NCI-H2081 treated with DMSO at 0.1 percent for 48 hours (cell line): ENCODE results near the gene SFMBT2.
"Not testable (repeated sequence)": the region's sequence is repeated elsewhere in the genome, so short reads cannot be mapped to it uniquely, and the experiment has no call there.

Source experiments
- DNase-seq: peaks from one replicate; lab custom pipeline; 2025; lab: John Stamatoyannopoulos, UW

SFMBT2 gene

DNA sequence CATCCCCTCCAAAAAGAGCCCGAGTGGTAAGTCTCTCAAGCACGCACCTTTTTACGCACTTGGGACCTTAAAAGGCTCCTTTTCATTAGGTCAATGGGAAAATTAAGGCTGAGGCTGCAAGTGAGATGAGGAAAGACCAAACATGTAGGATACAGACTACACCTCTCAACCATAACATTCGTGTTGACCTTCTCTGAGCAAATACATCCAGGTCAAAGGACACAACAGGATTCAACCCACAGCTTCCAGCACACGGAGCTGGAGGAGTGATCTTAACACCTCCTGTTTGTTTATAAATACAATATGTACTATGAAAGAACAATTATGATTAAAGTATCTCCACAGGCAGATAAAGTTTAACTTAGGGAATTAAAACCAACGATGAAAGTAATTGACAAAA lies 9.7 kb downstream of the SFMBT2 start:
- no peak for DNase-seq

DNA sequence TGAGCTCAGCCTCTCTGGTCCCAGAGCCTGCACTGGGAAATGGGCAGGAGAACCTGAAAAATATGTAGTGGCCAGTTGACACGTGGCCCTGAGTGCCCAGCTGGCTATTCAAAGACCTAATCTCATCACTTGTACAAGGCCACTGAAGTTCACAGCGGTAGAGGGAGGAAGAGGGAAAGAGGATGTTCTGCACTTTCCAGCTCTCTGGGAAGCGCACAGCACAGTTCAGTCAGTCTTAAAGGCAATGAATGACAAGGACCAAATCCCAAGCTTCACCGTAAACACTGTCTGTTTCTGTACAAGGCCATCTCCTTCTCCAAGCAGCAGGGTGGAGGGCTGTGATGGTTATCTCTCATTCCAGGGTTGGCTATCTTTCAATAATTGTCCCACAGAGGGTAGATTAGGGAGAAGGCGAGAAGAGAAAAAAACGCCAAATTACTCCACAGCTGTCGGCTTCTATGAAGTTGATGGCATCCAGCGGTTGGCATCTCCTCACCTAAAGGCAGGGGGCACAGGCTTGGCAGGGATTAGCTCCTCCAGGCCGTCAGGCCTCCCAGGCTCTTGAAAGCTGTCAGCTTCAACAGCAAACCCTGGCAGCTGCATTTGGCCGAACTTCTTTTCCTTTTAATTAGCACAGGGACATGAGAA lies 10.6 kb downstream of the SFMBT2 start:
- DNase-seq, result no peak

DNA sequence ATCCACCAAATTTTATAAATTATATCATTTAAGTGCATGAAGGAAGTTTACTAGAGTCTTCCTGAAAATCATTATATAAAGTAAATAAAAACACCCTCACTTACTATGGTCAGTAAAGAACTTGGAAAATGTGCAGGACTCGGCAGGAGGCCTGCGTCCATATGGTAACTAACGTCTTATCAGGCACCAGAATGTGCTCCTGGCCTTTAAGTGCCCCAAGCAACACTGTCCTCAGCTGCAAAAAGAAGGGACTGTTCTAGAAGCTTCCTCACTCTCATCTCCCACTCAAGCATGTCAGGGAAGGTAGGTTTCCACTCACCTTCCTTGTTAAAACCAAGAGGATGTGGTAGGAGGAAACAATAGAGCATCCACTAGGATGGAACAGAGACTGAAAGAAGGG lies 11.3 kb downstream of the SFMBT2 start:
- no peak for DNase-seq

DNA sequence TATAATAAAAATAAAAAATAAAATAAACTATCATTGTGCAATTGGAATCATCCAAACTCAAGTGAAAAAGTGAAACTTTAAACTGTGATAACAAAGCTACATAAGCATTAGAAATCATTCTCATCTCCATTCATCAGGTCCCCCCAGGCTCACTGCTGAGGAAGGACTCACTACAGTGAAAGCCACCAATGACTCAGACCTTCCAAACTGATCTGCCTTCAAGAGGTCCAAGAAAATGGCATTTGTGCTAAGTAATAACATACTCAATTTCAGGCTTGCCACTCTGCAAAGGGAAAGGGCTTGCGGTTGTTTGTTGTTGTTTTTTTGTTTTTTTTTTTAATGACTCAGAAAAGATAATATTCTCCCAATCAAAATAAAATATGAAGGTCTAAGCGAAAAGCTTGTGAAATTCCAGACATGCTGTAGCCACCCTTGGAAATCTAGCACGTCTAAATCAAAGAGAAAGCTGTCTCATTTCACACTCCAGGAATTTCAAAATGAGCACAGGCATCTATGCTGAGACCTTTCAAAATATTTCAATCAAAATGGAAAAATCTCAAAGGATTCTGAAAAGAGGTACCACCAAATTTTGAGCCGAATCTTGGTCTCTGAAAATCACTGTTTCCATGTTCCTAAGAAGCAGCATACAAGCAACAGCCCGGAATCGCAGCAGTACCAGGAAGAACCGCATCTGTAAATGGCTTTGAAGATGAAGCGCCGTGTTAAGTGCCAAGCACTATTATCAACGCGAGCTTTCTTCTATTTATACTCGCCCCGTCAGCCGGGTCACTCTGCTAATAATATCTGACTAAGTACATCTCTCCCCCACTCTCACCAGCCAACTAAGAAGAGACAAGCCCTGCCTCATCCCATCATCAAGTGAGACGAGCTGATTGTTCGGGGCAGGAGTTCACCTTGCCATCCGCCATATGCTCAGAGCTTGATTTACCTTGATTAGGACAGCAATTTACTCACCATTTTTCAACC lies 13.5 kb downstream of the SFMBT2 start:
- no peak for DNase-seq

DNA sequence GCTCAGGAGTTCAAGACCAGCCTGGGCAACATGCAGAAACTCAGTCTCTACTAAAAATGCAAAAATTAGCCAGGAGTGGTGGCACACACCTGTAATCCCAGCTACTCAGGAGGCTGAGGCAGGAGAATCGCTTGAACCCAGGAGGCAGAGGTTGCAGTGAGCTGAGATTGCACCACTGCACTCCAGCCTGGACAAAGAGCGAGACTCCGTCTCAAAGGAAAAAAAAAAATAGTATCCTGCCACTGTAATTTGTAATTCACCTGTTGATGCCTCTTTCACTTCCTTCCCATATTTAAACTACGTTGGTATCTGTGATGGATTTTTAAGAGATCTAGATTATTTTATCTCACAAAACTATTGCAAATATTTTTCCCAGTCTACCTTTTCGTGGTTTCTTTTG lies 18.5 kb downstream of the SFMBT2 start:
- DNase-seq, result not testable (repeated sequence)

DNA sequence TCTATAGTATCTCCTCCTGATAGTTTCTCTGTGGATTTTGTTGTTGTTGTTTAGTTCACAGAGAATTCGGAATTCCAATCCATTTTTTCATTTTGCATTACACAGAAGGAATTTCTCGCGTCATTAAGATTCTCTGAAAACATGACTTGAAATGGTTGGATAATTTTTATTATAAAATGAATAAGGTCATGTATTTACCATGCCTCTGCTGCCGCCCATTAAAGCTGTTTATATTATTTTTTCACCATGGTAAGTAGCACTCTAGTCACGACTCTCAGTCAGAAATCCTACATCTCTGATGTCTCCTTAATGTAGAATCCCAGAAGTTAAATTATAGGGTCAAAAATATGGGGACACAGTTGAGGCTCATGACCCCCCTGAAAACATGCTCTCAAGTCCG lies 19.1 kb downstream of the SFMBT2 start:
- DNase-seq, result no peak

DNA sequence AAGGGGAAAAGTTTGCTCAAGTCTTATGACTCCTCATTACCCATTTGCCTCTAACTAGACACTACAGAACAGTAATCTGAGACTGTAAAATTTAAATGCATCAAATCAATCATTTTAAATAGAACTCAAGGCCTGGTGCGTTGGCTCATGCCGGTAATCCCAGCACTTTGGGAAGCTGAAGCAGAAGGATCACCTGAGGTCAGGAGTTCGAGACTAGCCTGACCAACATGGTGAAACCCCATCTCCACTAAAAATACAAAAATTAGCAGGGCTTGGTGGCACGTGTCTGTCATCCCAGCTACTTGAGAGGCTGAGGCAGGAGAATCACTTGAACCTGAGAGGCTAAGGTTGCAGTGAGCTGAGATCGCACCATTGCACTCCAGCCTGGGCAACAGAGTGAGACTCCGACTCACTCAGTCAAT lies 20.1 kb downstream of the SFMBT2 start:
- not testable (repeated sequence) for DNase-seq

DNA sequence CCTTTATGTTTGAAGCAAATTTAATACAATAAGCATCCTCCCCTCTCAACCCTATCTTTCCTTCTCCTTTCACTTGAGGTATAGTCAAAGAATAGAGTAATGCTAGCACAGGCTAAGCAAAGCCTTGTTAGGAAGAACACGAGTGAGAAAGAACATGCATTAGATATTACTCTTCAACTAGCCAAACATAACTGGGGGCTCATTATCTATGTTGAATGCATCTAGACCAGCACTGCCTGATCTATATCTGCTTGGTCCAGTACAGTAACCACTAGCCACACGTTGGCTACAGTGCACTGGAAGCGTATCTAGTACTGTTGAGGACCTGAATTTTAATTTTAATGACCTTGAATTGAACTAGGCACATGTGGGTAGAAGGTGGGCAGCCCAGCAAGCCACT lies 21.0 kb downstream of the SFMBT2 start:
- DNase-seq, result no peak

DNA sequence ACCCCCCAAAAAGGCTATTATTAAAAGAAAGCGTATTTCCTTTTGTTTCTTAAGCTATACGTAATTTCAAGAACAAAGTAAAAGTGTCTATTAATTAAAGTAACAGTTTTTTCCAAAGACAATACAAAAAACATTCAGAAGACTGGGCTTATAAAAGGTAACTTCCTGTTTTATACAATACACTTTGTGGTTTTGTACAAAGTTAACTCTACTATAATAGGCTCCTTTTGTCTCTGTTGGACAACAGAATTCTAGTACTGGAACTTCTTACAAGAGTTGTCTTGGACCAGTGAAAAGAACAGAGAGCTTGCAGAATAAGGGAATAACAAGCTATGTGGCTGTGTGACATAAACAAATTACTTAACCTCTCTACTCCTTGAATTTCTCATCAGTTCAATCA lies 21.5 kb downstream of the SFMBT2 start:
- DNase-seq, result no peak

DNA sequence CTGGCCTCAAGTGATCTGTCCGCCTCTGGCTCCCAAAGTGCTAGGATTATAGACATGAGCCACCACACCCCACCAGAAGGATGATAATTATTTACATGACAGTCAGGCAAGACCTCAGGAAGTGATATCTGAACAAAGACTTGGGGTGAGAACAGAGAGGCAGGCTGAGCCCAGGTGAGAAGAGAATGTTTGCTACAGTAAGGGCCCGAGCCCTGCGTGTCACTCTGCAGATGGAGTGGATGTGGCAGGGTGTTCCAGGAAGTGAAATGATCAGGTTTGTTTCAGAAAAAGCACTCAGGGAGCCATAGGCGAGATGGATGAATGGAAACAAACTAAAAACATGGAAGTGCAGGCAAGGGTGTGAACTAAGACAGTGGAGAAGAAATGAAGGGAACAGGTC lies 22.2 kb downstream of the SFMBT2 start:
- no peak for DNase-seq

DNA sequence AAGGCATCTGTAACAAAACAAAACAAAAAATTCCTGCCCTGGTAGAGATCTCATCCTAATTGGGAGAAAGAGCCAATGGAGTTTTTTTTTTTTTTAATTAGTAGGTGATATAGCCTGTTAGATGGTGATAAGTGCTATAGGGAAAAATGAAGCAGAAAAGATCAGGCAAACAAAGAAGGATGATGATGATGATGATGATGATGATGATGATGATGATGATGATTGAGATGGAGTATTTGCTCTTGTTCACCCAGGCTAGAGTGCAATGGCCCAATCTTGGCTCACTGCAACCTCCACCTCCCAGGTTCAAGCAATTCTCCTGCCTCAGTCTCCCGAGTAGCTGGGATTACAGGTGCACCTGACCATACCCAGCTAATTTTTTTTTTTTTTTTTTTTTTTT lies 22.7 kb downstream of the SFMBT2 start:
- not testable (repeated sequence) for DNase-seq

DNA sequence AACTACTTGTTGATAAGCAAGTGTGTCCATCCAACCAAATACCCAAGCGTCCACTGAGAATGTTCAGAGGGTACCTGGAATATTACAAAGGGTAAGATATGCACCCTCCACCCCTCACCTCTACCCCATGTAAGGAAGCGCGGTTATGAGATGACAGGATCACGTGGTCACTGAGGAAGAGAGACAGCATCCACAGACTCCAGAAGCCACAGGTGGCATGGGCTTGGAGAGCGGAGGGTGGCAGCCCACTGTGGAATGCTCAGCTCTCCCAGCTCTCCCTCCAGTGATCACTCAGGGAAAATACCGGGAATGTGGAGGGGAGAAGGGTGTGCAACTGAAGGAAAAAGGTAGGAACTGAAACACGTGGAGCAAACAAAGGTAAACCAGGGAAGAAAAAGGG lies 25.7 kb downstream of the SFMBT2 start:
- DNase-seq, result no peak

DNA sequence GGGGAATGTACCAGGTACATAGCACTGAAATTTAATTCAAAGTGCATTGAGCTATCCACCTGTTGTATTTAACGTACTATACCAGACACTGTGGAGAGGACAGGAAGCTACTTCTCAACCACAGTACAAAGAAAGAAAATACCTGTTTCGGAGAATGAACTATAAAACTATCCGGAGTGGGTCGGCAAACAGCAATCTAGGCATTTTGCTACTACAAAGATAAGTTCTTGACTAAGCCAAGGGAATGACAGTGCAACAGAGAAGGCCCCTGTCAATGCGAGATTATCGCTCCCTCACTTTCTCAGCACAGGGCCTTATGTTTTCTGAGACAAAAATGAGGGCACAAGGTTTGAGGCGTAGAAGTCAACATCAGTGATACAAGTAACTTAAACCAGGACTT lies 27.4 kb downstream of the SFMBT2 start:
- no peak for DNase-seq

DNA sequence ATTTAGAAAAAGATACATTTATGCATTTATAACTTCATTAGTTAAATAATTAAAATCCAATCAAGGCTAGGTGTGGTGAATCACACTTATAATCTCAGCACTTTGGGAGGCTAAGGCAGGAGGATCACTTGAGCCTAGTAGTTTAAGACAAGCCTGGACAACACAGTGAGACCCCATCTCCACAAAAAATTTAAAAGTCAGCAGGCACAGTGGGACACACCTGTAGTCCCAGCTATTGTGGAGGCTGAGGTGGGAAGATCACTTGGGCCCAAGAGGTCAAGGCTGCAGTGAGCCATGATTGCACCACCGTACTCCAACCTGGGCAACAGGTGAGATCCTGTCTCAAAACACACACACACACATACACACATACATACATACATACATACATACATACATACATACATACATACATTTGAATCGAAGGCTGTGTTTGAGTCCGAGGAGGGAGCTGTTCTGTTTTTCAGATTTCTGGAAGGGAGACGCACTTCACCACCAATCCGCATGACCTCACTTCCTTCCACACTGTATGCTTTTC lies 30.1 kb downstream of the SFMBT2 start:
- no peak for DNase-seq

DNA sequence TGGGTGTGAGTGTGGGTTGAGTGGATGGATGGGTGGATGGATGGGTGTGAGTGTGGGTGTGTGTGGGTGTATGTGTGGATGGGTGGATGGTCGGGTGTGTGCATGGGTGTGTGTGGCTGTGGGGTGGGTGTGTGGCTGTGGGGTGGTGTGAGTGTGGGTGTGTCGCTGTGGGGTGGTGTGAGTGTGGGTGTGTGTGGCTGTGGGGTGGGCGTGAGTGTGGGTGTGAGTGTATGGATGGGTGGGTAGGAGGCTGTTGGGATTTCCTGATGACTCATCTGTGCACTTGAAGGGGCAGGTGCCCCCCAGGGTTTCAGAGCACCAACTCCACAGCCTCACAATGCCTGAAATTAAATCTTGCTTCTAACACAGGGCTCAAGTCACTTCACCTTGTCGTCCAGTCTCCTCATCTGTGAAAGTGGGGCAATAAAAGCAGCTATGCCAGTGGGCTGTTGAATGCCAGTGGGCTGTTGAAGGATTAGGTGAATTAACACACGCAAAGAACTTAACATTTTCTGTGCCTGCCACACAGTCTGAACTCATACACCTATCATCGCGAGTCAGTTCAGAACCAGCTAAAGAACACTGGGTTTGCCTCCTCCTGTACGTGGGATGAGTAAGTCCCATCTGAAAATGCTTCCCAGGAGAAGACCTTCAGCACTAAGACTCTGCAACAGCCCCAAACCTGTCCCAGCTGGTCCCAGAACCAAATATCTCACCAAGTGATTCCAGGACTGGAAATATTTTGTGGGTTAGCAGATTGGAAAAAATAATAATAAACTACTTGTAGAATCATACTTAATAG lies 32.0 kb downstream of the SFMBT2 start:
- DNase-seq, result no peak

DNA sequence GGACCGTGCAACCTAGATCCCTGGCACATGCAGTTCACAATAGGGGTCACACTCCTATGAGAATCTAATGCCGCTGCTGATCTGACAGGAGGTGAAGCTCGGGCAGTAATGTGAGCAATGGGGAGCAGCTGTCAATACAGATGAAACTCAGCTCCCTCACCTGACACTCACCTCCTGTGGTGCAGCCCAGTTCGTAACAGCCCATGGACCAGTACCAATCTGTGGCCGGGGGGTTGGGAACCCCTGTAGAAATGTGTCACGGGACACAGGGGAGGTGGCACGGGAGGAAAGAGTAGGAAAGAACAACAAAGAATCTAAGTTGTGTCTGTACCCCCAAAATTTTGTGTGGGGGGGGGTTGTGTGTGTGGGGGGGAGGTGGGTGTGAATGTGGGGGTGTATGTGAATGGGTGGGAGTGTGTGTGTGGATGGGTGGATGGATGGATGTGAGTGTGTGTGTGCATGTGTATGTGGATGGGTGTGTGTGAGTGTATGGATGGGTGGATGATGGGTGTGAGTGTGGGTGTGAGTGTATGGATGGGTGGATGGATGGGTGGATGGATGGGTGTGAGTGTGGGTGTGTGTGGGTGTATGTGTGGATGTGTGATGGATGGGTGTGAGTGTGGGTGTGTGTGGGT lies 33.1 kb downstream of the SFMBT2 start:
- no peak for DNase-seq

DNA sequence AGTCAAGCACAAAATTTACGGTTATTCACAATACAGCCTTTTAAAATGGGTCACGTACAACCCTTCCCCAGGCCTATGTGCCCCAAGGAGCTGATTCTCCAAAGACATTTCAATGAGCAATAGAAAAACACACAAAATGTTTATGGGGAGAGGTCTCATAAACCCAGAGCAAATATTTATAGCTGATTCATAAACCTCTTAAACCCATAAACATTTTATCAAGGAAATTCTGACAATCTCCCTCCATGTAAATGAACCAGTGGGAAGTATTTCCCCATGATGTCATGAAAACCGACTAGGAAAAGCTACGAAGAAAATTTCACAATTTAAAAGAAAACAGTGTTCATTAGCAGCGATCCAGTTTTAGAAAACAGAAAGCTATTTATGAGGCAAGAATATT lies 36.0 kb downstream of the SFMBT2 start:
- DNase-seq, result no peak

DNA sequence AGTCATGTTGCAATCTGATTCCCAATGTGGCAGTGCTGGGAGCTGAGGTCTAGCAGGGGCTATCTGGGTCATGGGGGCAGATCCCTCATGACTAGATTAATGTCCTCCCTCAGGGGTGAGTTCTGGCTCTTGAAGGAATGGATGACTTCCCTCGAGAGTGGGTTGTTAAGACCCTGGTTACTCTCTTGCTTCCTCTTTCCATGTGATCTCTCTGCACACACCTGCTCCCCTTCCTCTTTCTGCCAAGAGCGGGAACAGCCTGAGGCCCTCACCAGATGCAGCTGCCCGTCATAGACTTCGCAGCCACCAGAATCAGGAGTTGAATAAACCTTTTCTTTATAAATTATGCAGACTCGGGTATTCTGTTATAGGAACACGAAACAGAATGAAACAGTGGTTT lies 37.8 kb downstream of the SFMBT2 start:
- DNase-seq, result no peak

DNA sequence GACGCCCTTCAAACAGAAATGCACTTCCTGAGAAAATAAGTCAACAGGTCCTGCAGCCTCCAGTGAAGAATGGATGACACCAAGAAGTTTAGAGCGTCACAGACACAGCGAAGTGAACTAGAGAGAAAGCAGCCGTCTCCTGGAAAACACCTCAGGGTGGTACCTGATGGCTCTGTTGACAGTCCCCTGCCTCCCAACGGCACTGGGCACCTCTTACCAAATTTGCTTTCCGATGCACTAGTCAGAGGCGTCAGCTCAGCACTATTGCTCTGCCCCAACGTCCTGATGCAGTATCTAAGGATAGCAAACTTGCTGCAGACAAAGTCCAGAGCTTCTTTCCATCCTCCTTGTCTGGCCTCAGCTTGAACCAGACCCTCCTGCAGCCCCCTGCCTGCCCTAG lies 38.3 kb downstream of the SFMBT2 start:
- no peak for DNase-seq

DNA sequence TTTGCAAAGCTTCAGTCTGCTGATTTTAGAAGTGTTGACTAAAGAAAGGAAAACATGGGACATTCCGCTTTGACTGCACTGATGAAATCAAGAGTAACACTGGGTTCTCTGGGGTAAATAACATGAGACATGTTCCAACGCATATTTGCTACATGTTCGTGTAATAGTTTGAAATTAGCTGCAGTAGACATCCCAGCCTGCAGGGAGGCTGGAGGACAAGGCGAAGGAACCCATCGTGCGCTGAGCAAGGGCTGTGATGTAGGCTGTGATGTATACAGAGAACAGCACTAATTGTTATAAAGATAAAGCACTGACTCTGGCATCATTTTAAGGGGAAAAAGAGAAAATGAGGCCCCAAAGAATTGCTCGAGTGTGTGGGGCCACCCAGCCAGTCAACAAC lies 40.3 kb downstream of the SFMBT2 start:
- DNase-seq, result no peak

DNA sequence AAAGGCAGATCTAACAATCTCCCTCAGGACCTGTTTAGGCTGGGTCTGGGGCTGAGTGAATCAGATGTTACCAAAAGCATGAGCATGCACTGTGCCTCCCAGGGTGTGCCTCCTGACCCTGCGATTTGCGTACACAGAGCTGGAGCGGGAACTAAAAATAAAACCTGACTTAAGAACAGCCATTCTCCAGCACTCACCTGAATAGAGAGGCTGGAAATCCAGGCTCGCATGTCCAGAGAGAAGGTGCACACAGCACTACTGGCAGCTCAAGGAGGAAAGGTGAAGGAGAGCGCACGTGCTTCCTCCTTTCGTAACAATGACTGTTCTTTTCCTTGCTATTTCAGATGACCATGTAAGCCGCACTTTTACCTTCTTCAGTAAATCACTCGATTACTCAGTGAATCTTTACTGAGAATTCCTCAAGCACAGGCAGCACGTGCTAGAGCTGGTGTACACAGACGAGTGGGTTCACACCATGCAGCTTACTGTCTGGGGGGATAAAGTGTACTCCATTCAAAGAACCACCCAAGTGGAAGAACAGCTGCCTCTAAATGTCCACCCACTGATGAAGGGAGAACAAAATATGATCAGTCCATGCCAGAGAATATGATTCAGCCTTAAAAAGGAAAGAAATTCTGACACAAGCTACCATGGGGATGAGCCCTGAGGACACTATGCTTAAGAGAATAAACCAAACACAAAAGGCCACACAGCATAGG lies 45.6 kb downstream of the SFMBT2 start:
- DNase-seq, result no peak
